HepG2 (cell line): ENCODE data around the gene SRSF6. TPM values are rescaled to one million over a fixed set of nuclear protein-coding genes. Genes with fewer than 3 reads are reported as not detected.

Source experiments
- ATAC-seq: fragments of 200-7000 bp; cut with Tn5 transposase; 3 replicates; pipeline ENCODE4 v1.9.1; 2020; ENCODE audit warnings: mild to moderate bottlenecking, moderate library complexity
- BruUV-seq: library from RNA; stranded (reverse); fragments of 400-500 nt; replicated peaks from 2 replicates; lab custom pipeline; 2021; lab: Mats Ljungman, UMichigan
- CTCF ChIA-PET: fragments of 300-600 bp; formaldehyde crosslinking; extraction: SDS; loops from one replicate; lab custom pipeline; 2021; ENCODE audit warnings: low total read pairs, inconsistent platforms, low intra/inter-chr PET ratio; lab: Yijun Ruan, JAX
- POLR2A ChIA-PET: fragments of 350-600 bp; sonication (Branson Sonifier 250); formaldehyde crosslinking; loops from one replicate; lab custom pipeline; 2020; ENCODE audit warnings: antibody characterized with exemption, inconsistent platforms; lab: Yijun Ruan, JAX
- DNase-seq: peaks from one replicate; pipeline ENCODE4 v3.0.0-alpha.2; 2015; ENCODE audit warnings: low spot score
- FAIRE-seq: peaks from 3 replicates; lab custom pipeline; 2011; peaks lifted over from hg19 to GRCh38; lab: Jason Lieb, UNC
- H2AFZ ChIP-seq: one replicate; pipeline ENCODE4 v1.6.1; 2011; ENCODE audit warnings: low read length, inconsistent platforms
- H3K27ac ChIP-seq: fragments of 300-600 bp; 3 replicates; pipeline ENCODE4 v1.8.0; 2011; ENCODE audit warnings: mixed run types, mild to moderate bottlenecking, mixed read lengths, low read length, inconsistent platforms; ENCODE audit not compliant: insufficient read depth; ENCODE audit errors: extremely low read length
- H3K27me3 ChIP-seq, 2 experiments: fragments of 200-600 bp in 1 of 2; 2 replicates in 1 of 2; 3 replicates in 1 of 2; pipeline versions ENCODE4 v1.6.0 to v1.8.0; 2011; ENCODE audit warnings: low read length in 2 of 2, mild to moderate bottlenecking in 2 of 2, moderate library complexity in 2 of 2, inconsistent platforms in 1 of 2; ENCODE audit not compliant: insufficient read depth in 2 of 2, control insufficient read depth in 1 of 2
- H3K36me3 ChIP-seq, 2 experiments: fragments of 200-600 bp in 1 of 2; replicated peaks in 1 of 2; 2 replicates in 1 of 2; 3 replicates in 1 of 2; pipeline versions ENCODE4 v1.5.1 to v1.8.0; 2011; ENCODE audit warnings: low read length in 2 of 2, inconsistent platforms in 1 of 2; ENCODE audit not compliant: insufficient read depth in 2 of 2, control insufficient read depth in 1 of 2
- H3K4me1 ChIP-seq: 2 replicates; pipeline ENCODE4 v1.5.1; 2012; ENCODE audit warnings: low read length, inconsistent platforms; ENCODE audit not compliant: insufficient read depth
- H3K4me2 ChIP-seq: 2 replicates; pipeline ENCODE4 v1.6.0; 2011; ENCODE audit warnings: low read depth, low read length, inconsistent platforms
- H3K4me3 ChIP-seq, 3 experiments: fragments of 200-600 bp in 1 of 3; sonication (generic), shearing (Covaris generic) in 1 of 3; replicated peaks in 1 of 3; 2 replicates each; pipeline ENCODE4 v1.5.1; 2011 to 2016; ENCODE audit warnings: low read length in 3 of 3, inconsistent platforms in 2 of 3, low read depth in 2 of 3, mild to moderate bottlenecking in 2 of 3, control low read depth in 1 of 3, mixed read lengths in 1 of 3; ENCODE audit not compliant: insufficient read depth in 1 of 3
- H3K79me2 ChIP-seq: one replicate; pipeline ENCODE4 v1.6.1; 2011; ENCODE audit warnings: low read length, inconsistent platforms; ENCODE audit not compliant: insufficient read depth
- H3K9ac ChIP-seq: 2 replicates; pipeline ENCODE4 v1.6.0; 2011; ENCODE audit warnings: mild to moderate bottlenecking, low read depth, low read length, inconsistent platforms; ENCODE audit not compliant: insufficient read depth
- H3K9me3 ChIP-seq: 2 replicates; pipeline ENCODE4 v1.5.1; 2012; ENCODE audit warnings: mild to moderate bottlenecking, low read length
- H4K20me1 ChIP-seq: 2 replicates; pipeline ENCODE4 v1.6.0; 2011; ENCODE audit warnings: inconsistent platforms, mild to moderate bottlenecking, low read length, moderate library complexity; ENCODE audit not compliant: insufficient read depth
- FIP1L1 ChIP-seq: fragments of 200-400 bp; formaldehyde crosslinking; IDR thresholded peaks from 2 replicates; pipeline ENCODE4 v1.6.1; 2018; ENCODE audit warnings: low read depth, mild to moderate bottlenecking, low read length, moderate library complexity, borderline replicate concordance; ENCODE audit not compliant: insufficient read depth
- FOXC1 ChIP-seq: sonication (generic); formaldehyde crosslinking; IDR thresholded peaks from 2 replicates; pipeline ENCODE4 v1.8.0; 2022; ENCODE audit warnings: mild to moderate bottlenecking, missing genetic modification reagents, borderline replicate concordance
- KDM2A ChIP-seq: sonication (generic); formaldehyde crosslinking; IDR thresholded peaks from 2 replicates; pipeline ENCODE4 v1.4.0; 2020; ENCODE audit warnings: low read depth, missing genetic modification reagents, borderline replicate concordance
- KLF11 ChIP-seq: IDR thresholded peaks from 2 replicates; pipeline ENCODE4 v1.6.1; 2016; ENCODE audit warnings: missing compliant biosample characterization
- KLF12 ChIP-seq: sonication (generic); formaldehyde crosslinking; IDR thresholded peaks from 2 replicates; pipeline ENCODE4 v1.4.0; 2020; ENCODE audit warnings: missing genetic modification reagents, borderline replicate concordance
- MIXL1 ChIP-seq: IDR thresholded peaks from 2 replicates; pipeline ENCODE4 v1.6.1; 2016
- REST ChIP-seq, 2 experiments: IDR thresholded peaks; 2 replicates each; pipeline ENCODE4 v1.6.1; 2011 to 2012; ENCODE audit warnings: low read length in 2 of 2, borderline replicate concordance in 1 of 2, low read depth in 1 of 2, mild to moderate bottlenecking in 1 of 2, moderate library complexity in 1 of 2
- SMAD1 ChIP-seq: sonication (generic); formaldehyde crosslinking; IDR thresholded peaks from 2 replicates; pipeline ENCODE4 v1.4.0; 2020; ENCODE audit warnings: missing genetic modification reagents, low read depth, mild to moderate bottlenecking, borderline replicate concordance
- XBP1 ChIP-seq: sonication (generic); formaldehyde crosslinking; IDR thresholded peaks from 2 replicates; pipeline ENCODE4 v1.5.0; 2020; ENCODE audit warnings: missing genetic modification reagents
- ZFX ChIP-seq: sonication (generic); formaldehyde crosslinking; IDR thresholded peaks from 2 replicates; pipeline ENCODE4 v1.4.0; 2020; ENCODE audit warnings: mild to moderate bottlenecking, low read depth, missing genetic modification reagents, moderate library complexity
- ZNF550 ChIP-seq: sonication (generic); formaldehyde crosslinking; IDR thresholded peaks from 2 replicates; pipeline ENCODE4 v1.4.0; 2020; ENCODE audit warnings: mild to moderate bottlenecking, missing genetic modification reagents, borderline replicate concordance
- ZNF605 ChIP-seq: sonication (generic); formaldehyde crosslinking; IDR thresholded peaks from 2 replicates; pipeline ENCODE4 v1.8.0; 2022; ENCODE audit warnings: mild to moderate bottlenecking, missing genetic modification reagents
- ZNF614 ChIP-seq: IDR thresholded peaks from 2 replicates; pipeline ENCODE4 v1.6.1; 2018; ENCODE audit warnings: missing biosample characterization, missing genetic modification reagents, inconsistent platforms, borderline replicate concordance
- ZZZ3 ChIP-seq: sonication (generic); formaldehyde crosslinking; IDR thresholded peaks from 2 replicates; pipeline ENCODE4 v1.4.0; 2020; ENCODE audit warnings: missing genetic modification reagents, mild to moderate bottlenecking, borderline replicate concordance
- WGBS: methylation state at CpG from one replicate; pipeline ENCODE4 v1.1.6; 2017; ENCODE audit warnings: low lambda C conversion rate; 5-methylcytosine and 5-hydroxymethylcytosine counted together
- in situ Hi-C: cut with HindIII; loops from 2 replicates; pipeline ENCODE4 v1.10.0; 2017; ENCODE audit warnings: low pct_unique_long_range_greater_than_20kb; ENCODE audit not compliant: extremely low pct_ligation_motif_present
- intact Hi-C: fragments of 100-400 bp; cut with micrococcal nuclease; formaldehyde crosslinking; loops from one replicate; pipeline ENCODE4 v1.10.0; 2022; ENCODE audit not compliant: unreplicated experiment
- polyA plus RNA-seq, 8 experiments: library from polyadenylated mRNA; depleted of rRNA in 3 of 8; stranded (reverse) in 7 of 8; unstranded in 1 of 8; fragments of >200 nt; fragmentation: Illumina TruSeq in 4 of 8; extraction: Trizol in 4 of 8; gene quantifications; 2 replicates each; pipeline versions ENCODE4 v1.2.1 to v1.2.3, GENCODE V29; 2011 to 2016; ENCODE audit warnings: low read depth in 4 of 8, missing spikeins in 1 of 8, mixed read lengths in 1 of 8; ENCODE audit not compliant: insufficient read depth in 1 of 8
- total RNA-seq, 5 experiments: library from RNA; depleted of rRNA; stranded (reverse); fragments of >200 nt; fragmentation: Illumina TruSeq; extraction: Trizol; gene quantifications; 2 replicates each; pipeline ENCODE4 v1.2.3, GENCODE V29; 2016; ENCODE audit warnings: low read depth in 1 of 5
- TF ChIP-seq, protein P1 (sequence below): sonication (generic); formaldehyde crosslinking; IDR thresholded peaks from 2 replicates; pipeline ENCODE4 v1.4.0; 2020; ENCODE audit warnings: missing genetic modification reagents

SRSF6 gene
- total and polyA plus RNA-seq, 2 of the 13 experiments (the other 11 are each of a cell fraction or from before 2014, with no cell fraction given), result 156 to 194 TPM

DNA sequence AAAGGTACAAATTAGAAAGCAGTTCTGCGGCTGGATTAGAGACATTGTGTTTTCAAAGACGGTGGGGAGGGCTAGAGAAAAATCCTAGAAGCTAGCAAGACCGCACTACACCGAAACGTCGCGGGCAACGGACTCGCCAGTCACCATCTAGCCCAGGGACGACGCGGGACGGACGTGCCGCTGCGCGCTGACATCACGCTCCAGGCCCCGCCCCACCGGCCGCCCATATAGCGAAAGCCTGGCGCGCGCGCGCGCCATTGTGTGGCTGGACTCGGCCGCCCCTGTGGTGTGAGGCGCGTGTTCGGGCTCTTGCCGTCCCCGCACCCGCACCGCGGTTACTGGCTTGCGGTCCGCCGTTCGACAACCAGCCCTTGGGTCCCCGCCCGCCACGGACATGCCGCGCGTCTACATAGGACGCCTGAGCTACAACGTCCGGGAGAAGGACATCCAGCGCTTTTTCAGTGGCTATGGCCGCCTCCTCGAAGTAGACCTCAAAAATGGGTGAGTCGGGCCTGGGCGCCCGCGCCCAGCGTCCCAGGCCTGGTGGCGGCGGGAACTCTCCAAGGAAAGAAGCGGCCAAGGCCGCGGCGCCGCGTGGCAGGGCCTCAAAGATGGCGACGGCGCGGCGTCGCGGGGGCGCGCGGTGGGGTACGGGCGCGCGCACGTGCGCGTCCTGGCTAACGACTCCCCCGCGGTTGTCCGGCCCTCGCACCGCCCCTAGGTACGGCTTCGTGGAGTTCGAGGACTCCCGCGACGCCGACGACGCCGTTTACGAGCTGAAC lies at the start of gene SRSF6 (continued):
- TF ChIP-seq REST (IDR thresholded peaks at IDR 0.05; ENCODE audit: borderline replicate concordance in 1 of 2, low read depth in 1 of 2, low read length in 2 of 2), result peak in 1 of 2 experiments; percentile 77; a peak in 1 of 4 replicates
- TF ChIP-seq KLF11 (CRISPR knock-in tag), result peak; percentile 83; the same call in 1 of the 2 replicates
- peak; percentile 97 for TF ChIP-seq KLF12 (CRISPR knock-in tag)
- peak; percentile 98 for TF ChIP-seq ZNF614 (CRISPR knock-in tag)
- peak; percentile 95 for TF ChIP-seq SMAD1 (CRISPR knock-in tag)

GRCh38 chr20:43408848-43409576 lies 48.7 kb upstream of the SRSF6 start:
- H3K4me3 ChIP-seq, result no peak overlapping the region
- peak; percentile 42 for FAIRE-seq
- peak; percentile 80 for TF ChIP-seq MIXL1
- TF ChIP-seq, protein P1, sequence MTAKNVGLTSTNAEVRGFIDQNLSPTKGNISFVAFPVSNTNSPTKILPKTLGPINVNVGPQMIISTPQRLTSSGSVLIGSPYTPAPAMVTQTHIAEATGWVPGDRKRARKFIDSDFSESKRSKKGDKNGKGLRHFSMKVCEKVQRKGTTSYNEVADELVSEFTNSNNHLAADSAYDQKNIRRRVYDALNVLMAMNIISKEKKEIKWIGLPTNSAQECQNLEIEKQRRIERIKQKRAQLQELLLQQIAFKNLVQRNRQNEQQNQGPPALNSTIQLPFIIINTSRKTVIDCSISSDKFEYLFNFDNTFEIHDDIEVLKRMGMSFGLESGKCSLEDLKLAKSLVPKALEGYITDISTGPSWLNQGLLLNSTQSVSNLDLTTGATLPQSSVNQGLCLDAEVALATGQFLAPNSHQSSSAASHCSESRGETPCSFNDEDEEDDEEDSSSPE, result peak; percentile 26; the same call in 1 of the 2 replicates
- TF ChIP-seq KDM2A (CRISPR knock-in tag), result peak; percentile 24; the same call in 1 of the 2 replicates
- 0 out of 2 replicates have a peak, but pooled peaks have one; percentile 17 for TF ChIP-seq ZFX (CRISPR knock-in tag)
- TF ChIP-seq ZNF550 (CRISPR knock-in tag), result peak; percentile 46; the same call in 1 of the 2 replicates
- TF ChIP-seq XBP1, result no peak
- TF ChIP-seq FIP1L1, result no peak
- no peak for TF ChIP-seq ZNF605
- peak; percentile 61; the same call in 1 of the 2 replicates for TF ChIP-seq FOXC1
- TF ChIP-seq ZZZ3 (CRISPR knock-in tag), result no peak

More at GRCh38 chr20:43408848-43409576, 48.7 kb upstream of the SRSF6 start:
- POLR2A ChIA-PET, result interaction anchor here (0.6 kb wide), 1 partner anchor 47 kb away, joined by 3 read pairs; no protein-coding TSS in a partner anchor
- CTCF ChIA-PET, result interaction anchor here (1.2 to 1.9 kb wide), 2 partner anchors 1670 to 1674 kb away, joined by 7 to 18 read pairs; no protein-coding TSS in a partner anchor
- Histone ChIP-seq H2AFZ (no peak overlapping the region), H3K9ac (no peak overlapping the region), H3K27ac (no peak overlapping the region), H3K4me2 (no peak overlapping the region), H4K20me1 (no peaks in the 10 kb centered on the region), H3K27me3 (no peaks in the 10 kb centered on the region; a peak in 1 of 5 replicates), H3K4me1 (no peaks in the 10 kb centered on the region), H3K9me3 (peaks cover 6% of the 10 kb centered on the region; the same call in 1 of the 2 replicates), H3K79me2 (no peaks in the 10 kb centered on the region), H3K36me3 (no peaks in the 10 kb centered on the region)
- BruUV-seq, result no TSS peak
- peak; percentile 88 for ATAC-seq
- intact Hi-C loops (loop anchor here (1.0 to 5.0 kb wide), 2 partner anchors 1522 to 1675 kb away; no protein-coding TSS in a partner anchor), in situ Hi-C loops (loop anchor here (5.0 to 10.0 kb wide), 2 partner anchors 1454 to 1672 kb away; no protein-coding TSS in a partner anchor)
- WGBS, result 2% methylated on average over 11 of the region's 11 CpGs
- DNase-seq, result peak; percentile 50
